Measurements from ENCODE around the gene OSCP1. TPM values are rescaled to one million over a fixed set of nuclear protein-coding genes. Genes with fewer than 3 reads are reported as not detected.

The OSCP1 gene
- total RNA-seq, 1 donor from 2014 or later = 14.2 TPM

- no peak for DNase-seq (ENCODE audit: low read depth)
Observed at GRCh38 chr1:36446746-36447145, 3.5 kb downstream of the OSCP1 start.

- DNase-seq (ENCODE audit: low read depth) = no peak
Observed at GRCh38 chr1:36446271-36446670, 4.0 kb downstream of the OSCP1 start.

- DNase-seq (ENCODE audit: low read depth) = no peak
Observed at GRCh38 chr1:36443297-36443696, 7.0 kb downstream of the OSCP1 start.

GRCh38 chr1:36442337-36442736, 7.9 kb downstream of the OSCP1 start:
- DNase-seq (ENCODE audit: low read depth) = no peak

GRCh38 chr1:36440646-36441045, 9.6 kb downstream of the OSCP1 start:
- peak; percentile 57 for DNase-seq (ENCODE audit: low read depth)

GRCh38 chr1:36440044-36440443, 10.2 kb downstream of the OSCP1 start:
- DNase-seq (ENCODE audit: low read depth) = peak; percentile 27

GRCh38 chr1:36438715-36439114, 11.5 kb downstream of the OSCP1 start:
- no peak for DNase-seq (ENCODE audit: low read depth)

GRCh38 chr1:36436821-36437220, 13.4 kb downstream of the OSCP1 start:
- DNase-seq (ENCODE audit: low read depth) = peak; percentile 88

GRCh38 chr1:36433102-36433501, 17.1 kb downstream of the OSCP1 start:
- DNase-seq (ENCODE audit: low read depth) = peak; percentile 26

GRCh38 chr1:36432616-36433015, 17.6 kb downstream of the OSCP1 start:
- DNase-seq (ENCODE audit: low read depth) = peak; percentile 85

- no peak for DNase-seq (ENCODE audit: low read depth)
Observed at GRCh38 chr1:36425791-36426190, 24.5 kb downstream of the OSCP1 start.

GRCh38 chr1:36421649-36422048, 28.6 kb downstream of the OSCP1 start:
- DNase-seq (ENCODE audit: low read depth) = no peak

- DNase-seq (ENCODE audit: low read depth) = peak; percentile 72
Observed at GRCh38 chr1:36420836-36421317, 29.4 kb downstream of the OSCP1 start.

GRCh38 chr1:36420409-36420808, 29.8 kb downstream of the OSCP1 start:
- DNase-seq (ENCODE audit: low read depth) = no peak

GRCh38 chr1:36419569-36419968, 30.7 kb downstream of the OSCP1 start:
- DNase-seq (ENCODE audit: low read depth) = no peak

- no peak for DNase-seq (ENCODE audit: low read depth)
Observed at GRCh38 chr1:36419140-36419539, 31.1 kb downstream of the OSCP1 start.

- DNase-seq (ENCODE audit: low read depth) = no peak
Observed at GRCh38 chr1:36417931-36418330, 32.3 kb downstream of the OSCP1 start.

GRCh38 chr1:36415661-36416326, 34.5 kb downstream of the OSCP1 start:
- no peak for DNase-seq (ENCODE audit: low read depth)

GRCh38 chr1:36414384-36414783, 35.9 kb downstream of the OSCP1 start:
- no peak for DNase-seq (ENCODE audit: low read depth)

- DNase-seq (ENCODE audit: low read depth) = peak; percentile 26
Observed at GRCh38 chr1:36411674-36412648, 38.3 kb downstream of the OSCP1 start.

GRCh38 chr1:36408479-36408878, 41.8 kb downstream of the OSCP1 start:
- DNase-seq (ENCODE audit: low read depth) = peak; percentile 58

GRCh38 chr1:36406440-36406839, 43.8 kb downstream of the OSCP1 start:
- DNase-seq (ENCODE audit: low read depth) = no peak

- no peak for DNase-seq (ENCODE audit: low read depth)
Observed at GRCh38 chr1:36402504-36402890, 47.8 kb downstream of the OSCP1 start.

Measured in renal cortical epithelial cell (primary cell).